ENCODE data around the gene EPB41L2.

Gene EPB41L2

GRCh38 chr6:131007286-131007685, 55.8 kb downstream of the EPB41L2 start:
- no peak for DNase-seq (ENCODE audit: low spot score)
- no peak for TF ChIP-seq CTCF (IDR thresholded peaks at IDR 0.05; ENCODE audit: extremely low read depth, missing control alignments)

DNA sequence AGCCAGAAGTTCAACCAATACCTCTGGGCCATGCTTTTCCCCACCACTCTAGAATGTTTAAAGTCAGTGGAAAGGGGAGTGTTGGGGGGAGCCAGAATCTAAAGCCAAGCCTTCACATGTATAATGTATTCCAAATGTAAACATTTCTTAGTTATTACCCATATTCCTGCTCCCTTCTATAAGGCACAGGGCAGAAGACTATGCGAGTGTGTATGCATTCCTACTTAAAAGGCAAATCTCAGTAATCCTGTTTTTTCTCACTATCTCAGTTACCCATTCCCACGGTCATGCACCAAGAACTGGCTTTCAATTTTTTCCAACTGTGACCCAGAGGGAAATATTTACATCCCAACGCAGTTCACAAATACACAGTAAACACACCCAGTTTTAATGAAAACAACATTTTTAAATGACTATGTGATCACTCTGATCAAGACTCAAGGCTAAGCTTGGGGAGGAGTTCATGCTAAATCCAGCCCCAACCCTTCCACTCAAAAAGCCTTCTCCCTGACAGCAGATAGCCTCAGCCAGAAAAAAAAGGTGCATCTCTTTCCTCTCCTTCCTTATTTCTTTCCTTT, 57.5 kb downstream of the EPB41L2 start:
- no peak for DNase-seq (ENCODE audit: low spot score)
- no peak for TF ChIP-seq CTCF (IDR thresholded peaks at IDR 0.05; ENCODE audit: extremely low read depth, missing control alignments)

DNA sequence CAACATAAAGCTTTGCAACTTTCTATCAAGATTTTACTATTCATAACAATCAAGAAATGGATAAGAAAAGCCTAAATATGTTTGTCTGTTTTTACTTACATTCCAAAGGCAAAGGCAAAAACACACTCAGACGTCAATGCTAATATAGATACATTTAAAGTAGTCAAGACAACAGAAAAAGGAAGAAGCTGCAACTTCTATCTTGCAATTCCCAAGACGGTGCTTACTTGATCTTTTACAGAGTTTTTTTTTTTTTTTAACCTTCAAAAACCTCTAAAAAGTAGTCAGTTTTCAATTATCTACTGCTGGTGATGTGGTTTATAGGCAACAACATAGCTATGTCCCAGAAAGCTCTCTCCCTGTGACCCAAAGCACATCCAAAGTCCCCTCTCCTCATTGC, 58.1 kb downstream of the EPB41L2 start:
- no peak for TF ChIP-seq CTCF (IDR thresholded peaks at IDR 0.05; ENCODE audit: extremely low read depth, missing control alignments)
- no peak for DNase-seq (ENCODE audit: low spot score)

DNA sequence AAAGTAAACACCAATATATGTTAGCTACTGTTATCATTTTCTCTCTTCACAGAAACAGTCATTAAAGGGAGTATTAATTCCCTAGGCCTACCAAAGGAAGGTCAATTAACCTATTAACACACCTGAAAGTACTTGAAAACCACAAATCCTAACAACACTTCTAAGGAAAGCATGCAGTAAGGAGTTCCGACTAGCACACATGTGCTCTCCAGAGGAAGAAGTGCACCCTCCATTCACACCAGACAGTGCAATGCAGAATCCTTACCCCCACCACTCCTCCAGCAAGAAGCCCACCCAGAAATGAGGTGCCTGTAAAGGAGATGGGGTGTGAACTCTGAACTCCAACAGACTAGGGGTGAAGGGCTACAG, 58.7 kb downstream of the EPB41L2 start:
- no peak for DNase-seq (ENCODE audit: low spot score)
- no peak for TF ChIP-seq CTCF (IDR thresholded peaks at IDR 0.05; ENCODE audit: extremely low read depth, missing control alignments)

DNA sequence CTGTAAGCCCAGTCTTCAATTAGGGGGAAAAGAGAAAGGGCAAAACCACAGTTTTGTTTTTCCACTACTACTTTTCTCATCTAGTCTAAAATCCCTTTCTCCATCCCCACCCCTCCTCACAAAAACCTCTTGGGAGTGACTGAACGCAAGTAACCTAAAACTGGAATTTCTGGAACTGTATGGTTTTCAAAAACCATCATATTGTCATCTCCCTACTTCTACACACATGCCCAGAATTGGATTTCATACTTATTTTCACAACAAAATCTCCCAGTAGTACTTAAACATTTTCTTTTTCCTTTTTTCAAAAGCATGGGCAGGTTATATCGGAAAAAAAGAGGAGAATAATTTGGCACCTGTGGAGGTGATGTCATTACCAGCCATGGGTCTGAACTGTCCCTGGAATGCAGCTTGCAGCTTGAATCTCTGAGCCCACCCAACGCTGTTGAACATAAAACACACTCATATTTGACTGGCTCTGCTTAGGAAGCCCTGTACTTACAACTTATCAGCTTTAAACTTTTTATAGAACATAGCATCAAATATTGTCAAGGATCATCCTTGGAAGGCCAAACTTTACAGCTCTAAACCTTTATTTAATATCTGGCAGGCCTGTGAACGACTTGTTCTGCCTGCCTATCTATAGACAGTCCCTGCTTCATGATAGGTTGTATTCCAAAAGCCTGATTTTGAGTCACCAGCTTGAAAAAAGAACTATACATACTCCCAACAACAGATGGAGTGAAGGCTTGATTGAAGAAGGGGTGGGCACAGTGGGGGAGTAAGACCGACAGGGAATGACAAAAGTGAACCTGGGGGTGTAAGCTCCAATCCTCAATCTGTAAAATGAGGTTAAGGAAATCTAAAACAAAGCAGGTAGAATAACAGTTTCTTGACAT, 59.3 kb downstream of the EPB41L2 start:
- TF ChIP-seq CTCF (IDR thresholded peaks at IDR 0.05; ENCODE audit: extremely low read depth, missing control alignments), result no peak
- DNase-seq (ENCODE audit: low spot score), result no peak

DNA sequence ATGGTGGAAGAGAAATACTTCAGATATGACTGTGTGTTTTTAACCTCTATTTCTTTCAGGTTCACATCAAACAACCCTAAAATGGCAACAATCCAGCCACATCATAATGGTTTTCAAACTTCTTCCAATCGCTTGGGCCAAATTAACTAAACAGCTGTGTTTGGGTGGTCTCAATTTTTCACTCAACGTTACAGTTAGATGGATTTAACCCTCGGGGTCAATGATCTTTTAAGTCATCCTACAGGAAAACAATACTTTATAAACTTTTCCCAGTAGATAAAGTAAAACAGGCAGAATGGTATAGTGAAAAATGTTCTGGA, 60.4 kb downstream of the EPB41L2 start:
- no peak for TF ChIP-seq CTCF (IDR thresholded peaks at IDR 0.05; ENCODE audit: extremely low read depth, missing control alignments)
- DNase-seq (ENCODE audit: low spot score), result no peak

- no peak for DNase-seq (ENCODE audit: low spot score)
- TF ChIP-seq CTCF (IDR thresholded peaks at IDR 0.05; ENCODE audit: extremely low read depth, missing control alignments), result no peak
These were observed 60.9 kb downstream of the EPB41L2 start for GRCh38 chr6:131001945-131002660.

All from GM20000 (cell line).